GM12873 (cell line): ENCODE data around the gene AFG3L2.

Experiments used
- TF ChIP-seq, protein P1 (sequence below): IDR thresholded peaks from 2 replicates; pipeline ENCODE4 v1.5.1; 2012; ENCODE audit warnings: low read depth, mild to moderate bottlenecking, moderate library complexity, low read length, control low read depth; ENCODE audit not compliant: insufficient read depth; ENCODE audit errors: missing control alignments

The AFG3L2 gene

DNA sequence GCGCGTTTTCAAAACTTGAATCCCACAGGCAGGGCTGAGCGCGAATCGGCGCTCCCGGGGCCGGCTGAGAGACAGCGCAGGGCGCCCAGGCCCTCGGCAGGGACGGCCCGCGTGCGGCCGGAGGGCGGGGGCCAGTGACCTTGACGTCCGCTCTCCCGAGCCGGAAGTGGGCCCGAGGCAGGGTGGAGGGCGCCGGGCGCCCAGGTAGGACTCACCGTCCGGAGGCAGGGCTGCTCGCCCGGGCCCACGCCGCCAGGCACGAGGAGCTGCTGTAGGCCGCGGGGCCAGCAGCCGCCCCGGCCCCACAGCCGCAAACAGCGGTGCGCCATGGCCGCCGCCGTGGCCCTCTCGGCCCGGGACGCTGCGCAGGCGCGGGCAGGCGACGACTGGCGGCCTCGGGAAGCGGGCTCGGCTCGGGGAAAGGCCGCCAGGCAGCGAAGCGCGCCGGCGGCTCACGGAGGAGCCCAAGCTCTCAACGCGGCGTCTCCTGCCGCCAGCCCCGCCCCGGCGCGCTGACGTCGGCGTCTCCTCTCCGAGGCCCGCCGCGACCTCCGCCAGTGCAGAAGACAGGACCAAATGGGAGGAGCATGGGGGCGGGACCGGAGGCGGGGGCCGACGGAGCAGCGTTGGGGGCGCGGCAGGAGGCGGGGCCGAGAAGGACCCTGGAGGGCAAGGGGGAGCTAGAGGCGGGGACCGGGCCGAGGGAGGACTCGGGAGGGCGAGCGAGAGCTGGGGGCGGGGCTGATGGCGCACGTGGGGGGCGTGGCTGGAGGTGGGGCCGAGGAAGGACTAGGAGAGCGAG is at the start of gene AFG3L2:
AFG3L2 (minus strand) TSS at position 474 of the 802 bp plus-strand sequence; CDS start at position 329, 145 bp downstream.
- TF ChIP-seq, protein P1, sequence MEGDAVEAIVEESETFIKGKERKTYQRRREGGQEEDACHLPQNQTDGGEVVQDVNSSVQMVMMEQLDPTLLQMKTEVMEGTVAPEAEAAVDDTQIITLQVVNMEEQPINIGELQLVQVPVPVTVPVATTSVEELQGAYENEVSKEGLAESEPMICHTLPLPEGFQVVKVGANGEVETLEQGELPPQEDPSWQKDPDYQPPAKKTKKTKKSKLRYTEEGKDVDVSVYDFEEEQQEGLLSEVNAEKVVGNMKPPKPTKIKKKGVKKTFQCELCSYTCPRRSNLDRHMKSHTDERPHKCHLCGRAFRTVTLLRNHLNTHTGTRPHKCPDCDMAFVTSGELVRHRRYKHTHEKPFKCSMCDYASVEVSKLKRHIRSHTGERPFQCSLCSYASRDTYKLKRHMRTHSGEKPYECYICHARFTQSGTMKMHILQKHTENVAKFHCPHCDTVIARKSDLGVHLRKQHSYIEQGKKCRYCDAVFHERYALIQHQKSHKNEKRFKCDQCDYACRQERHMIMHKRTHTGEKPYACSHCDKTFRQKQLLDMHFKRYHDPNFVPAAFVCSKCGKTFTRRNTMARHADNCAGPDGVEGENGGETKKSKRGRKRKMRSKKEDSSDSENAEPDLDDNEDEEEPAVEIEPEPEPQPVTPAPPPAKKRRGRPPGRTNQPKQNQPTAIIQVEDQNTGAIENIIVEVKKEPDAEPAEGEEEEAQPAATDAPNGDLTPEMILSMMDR = no peak

DNA sequence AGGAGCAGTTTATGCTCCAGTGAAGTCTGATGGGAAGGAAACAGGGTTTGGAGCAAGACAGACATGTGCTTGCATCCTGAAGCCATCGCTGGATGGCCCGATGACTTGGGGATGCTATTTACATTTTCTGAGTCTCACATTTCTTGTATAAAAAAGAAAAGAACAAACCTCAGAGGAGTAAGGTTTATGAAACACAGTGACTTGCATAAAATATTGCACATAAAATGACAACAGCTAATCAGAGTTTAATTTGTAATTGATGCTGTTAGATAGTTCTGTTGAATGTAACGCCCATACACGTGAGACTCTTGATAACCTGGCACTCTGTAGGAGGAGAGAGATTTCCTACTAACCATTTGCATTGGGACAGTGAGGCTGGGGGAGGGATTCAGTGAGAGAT is 47.2 kb upstream of the AFG3L2 start:
- TF ChIP-seq, protein P1 = no peak

DNA sequence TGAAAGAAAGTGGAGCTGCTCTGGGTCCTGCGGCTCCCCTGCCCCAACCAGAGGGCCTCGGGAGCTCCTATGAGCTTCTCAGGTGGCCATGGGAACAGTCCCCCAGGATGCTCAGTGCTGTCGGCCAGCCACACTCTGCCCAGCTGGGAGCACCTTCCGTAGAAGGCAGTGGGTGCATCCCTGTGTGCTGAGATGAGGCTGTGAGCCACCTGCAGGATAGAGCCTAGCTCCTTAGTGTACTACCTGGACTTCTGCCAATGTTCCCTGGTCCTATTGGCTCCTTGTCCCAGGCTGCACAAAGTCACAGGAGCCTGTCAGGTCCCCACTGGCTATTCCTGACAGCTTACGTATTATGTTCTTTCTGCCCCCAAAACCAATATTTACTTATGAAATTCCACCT is 46.8 kb upstream of the AFG3L2 start:
- TF ChIP-seq, protein P1 = no peak

DNA sequence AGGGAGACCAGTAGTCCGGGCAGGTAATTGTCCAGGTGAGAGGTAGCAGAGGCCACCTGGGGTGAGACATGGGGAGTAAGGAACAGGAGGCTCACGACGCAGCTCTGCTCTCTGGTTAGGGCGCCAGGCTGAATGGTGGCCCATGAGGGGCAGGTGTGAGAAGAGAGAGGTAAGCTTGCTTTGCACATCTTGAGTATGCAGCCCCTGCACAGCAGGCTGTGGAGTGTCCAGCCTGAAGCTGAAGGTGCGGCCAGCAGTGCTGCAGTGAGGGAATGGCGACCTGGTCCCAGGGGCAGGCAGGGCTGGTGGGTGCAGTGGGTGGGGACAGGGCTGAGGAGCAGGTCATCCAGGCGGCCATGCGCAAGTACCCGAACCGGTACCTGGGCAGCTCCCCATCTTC is 46.4 kb upstream of the AFG3L2 start:
- TF ChIP-seq, protein P1 = no peak

DNA sequence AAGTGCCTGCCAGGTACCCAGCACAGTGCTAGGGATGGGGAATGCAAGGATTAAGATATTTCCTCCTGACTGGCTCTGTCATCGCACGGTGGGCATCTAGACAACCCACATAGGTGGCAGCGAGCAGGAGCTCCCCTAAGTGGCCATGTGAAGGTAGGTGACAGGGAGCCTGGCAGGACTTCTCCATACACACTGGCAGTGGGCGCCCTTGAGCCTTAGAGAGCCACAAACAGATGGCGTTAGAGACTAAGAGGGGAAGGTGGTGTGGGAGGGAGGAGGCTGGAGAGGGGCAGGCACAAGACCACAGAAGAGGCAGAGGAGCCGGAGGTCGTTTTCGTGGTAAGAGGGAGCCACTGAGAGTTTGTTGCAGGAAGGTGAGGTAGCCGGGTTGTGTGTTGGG is 45.9 kb upstream of the AFG3L2 start:
- TF ChIP-seq, protein P1 = peak; percentile 23

DNA sequence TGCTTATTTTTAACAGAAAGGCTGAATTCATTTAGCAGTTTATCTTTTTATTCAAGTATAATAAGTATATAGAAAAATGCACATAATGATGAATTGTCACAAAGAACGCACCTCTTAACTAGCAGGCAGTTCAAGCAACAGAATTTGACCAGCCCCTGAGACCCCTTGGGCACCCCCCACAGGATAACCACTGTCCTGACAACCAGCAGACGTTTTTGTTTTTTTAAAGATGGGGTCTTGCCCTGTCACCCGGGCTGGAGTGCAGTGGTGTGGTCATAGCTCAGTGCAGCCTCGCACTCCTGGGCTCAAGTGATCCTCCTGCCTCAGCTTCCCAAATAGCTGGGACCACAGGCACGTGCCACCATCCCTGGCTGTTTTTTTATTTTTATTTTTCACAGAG is 44.7 kb upstream of the AFG3L2 start:
- TF ChIP-seq, protein P1 = no peak

DNA sequence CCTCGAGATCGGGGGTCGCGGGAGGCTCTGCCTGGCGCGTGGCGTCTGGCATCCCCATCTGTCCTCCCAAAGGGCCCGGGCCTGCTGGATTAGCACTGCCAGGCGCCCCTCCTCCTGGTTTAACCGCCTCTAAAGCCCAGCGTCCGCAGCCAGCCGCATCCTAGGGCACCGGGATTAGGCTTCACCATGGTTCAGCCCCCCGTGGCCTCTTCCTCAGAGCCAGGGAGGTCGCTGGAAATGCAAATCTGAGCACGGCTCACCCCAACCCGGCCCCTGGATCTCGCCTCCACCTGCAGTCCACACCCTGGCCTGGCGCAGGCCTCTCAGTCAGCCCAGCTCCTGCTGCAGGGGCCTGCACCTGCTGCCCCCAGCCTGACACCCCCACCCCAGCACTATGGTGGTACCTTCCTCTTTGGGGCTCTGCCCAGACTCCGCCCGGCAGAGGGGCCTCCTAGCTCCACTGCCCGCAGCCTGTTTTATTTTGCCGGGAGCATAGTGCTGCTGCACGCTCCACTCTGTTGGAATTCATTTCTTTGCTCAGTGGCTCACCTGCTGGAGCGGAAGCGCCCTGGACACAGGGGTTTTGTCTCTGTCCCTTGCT is 43.9 kb upstream of the AFG3L2 start:
- TF ChIP-seq, protein P1 = no peak
